Tibial nerve (tissue), 4 donors: ENCODE measurements around the gene E2F6. TPM values are rescaled to one million over a fixed set of nuclear protein-coding genes. Genes with fewer than 3 reads are reported as not detected.

Experiments
- DNase-seq, 2 donors: peaks; one replicate each; pipeline ENCODE4 v3.0.0-alpha.2; 2019; ENCODE audit warnings: low spot score in 2 of 2
- H3K27ac ChIP-seq, 4 donors: fragments of 200-600 bp; sonication (generic) in 3 of 4; one replicate each; pipeline ENCODE4 v1.5.1; 2017 to 2019; ENCODE audit warnings: mild to moderate bottlenecking in 1 of 4
- H3K27me3 ChIP-seq, 2 donors: fragments of 200-600 bp; sonication (generic) in 1 of 2; one replicate each; pipeline versions ENCODE4 v1.5.1 to v1.6.0; 2017 to 2019
- H3K36me3 ChIP-seq, 3 donors: fragments of 200-600 bp; sonication (generic); one replicate each; pipeline ENCODE4 v1.5.1; 2018 to 2019
- H3K4me1 ChIP-seq, 4 donors: fragments of 200-600 bp; sonication (generic) in 3 of 4; one replicate each; pipeline ENCODE4 v1.5.1; 2017 to 2019
- H3K4me3 ChIP-seq, 4 donors: fragments of 200-600 bp; sonication (generic) in 3 of 4; one replicate each; pipeline ENCODE4 v1.5.1; 2017 to 2019; ENCODE audit warnings: mild to moderate bottlenecking in 1 of 4, moderate library complexity in 1 of 4
- H3K9me3 ChIP-seq, 4 donors: fragments of 200-600 bp; sonication (generic) in 3 of 4; one replicate each; pipeline ENCODE4 v1.5.1; 2017 to 2019
- CTCF ChIP-seq, 5 experiments: fragments of 200-600 bp in 3 of 5; fragments of 450-650 bp in 2 of 5; sonication (generic) in 3 of 5; IDR thresholded peaks; one replicate each; pipeline ENCODE4 v1.5.1; 2016 to 2019; ENCODE audit warnings: antibody characterized with exemption in 5 of 5, mild to moderate bottlenecking in 3 of 5, moderate library complexity in 2 of 5
- EP300 ChIP-seq, 2 donors: sonication (generic); formaldehyde crosslinking; IDR thresholded peaks; one replicate each; pipeline ENCODE4 v1.6.1; 2017; ENCODE audit warnings: antibody characterized with exemption in 2 of 2, mild to moderate bottlenecking in 1 of 2
- POLR2A ChIP-seq, 2 donors: fragments of 450-650 bp; IDR thresholded peaks; one replicate each; pipeline ENCODE4 v1.6.1; 2017; ENCODE audit warnings: antibody characterized with exemption in 2 of 2, mild to moderate bottlenecking in 2 of 2, moderate library complexity in 2 of 2
- WGBS, 2 donors: methylation state at CpG; one replicate each; pipeline ENCODE4 v1.1.5; 2018; 5-methylcytosine and 5-hydroxymethylcytosine counted together
- total RNA-seq, 4 donors: library from RNA; depleted of rRNA; stranded (reverse); fragments of >200 nt; gene quantifications; one replicate each; pipeline ENCODE4 v1.1.0, GENCODE V29; 2016

Gene E2F6
- total RNA-seq, 4 donors from 2014 or later: 10.9 to 16.5 (median 13.8) TPM

DNA sequence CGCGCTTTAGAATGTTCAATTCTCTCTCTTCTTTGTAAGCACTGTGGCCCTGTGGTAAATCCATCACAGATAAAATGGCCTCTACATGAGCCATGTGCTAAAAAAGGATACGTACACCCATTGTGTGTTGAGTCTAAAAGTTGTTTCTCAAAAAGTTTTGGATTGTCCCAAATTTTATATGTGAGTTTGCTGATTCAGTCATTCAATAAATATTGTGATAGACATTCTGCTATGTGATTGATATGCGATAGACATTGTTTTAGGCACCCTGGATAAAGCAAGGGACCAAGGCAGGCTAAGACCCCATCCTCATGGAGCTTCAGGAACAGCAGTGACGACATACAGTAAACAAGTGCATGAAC is 53.5 kb downstream of the E2F6 start:
- no peak for DNase-seq
- TF ChIP-seq POLR2A (IDR thresholded peaks at IDR 0.05) (no peak), EP300 (IDR thresholded peaks at IDR 0.05) (no peak)
- WGBS, 2 donors: 84% methylated on average over 5 of the region's 5 CpGs
- H3K27ac ChIP-seq: no peak overlapping the region
- H3K4me3 ChIP-seq: no peak overlapping the region
- H3K4me1 ChIP-seq: peaks cover 0 to 11% (median 2%) of the 10 kb centered on the region in 4 donors
- no peaks in the 10 kb centered on the region for H3K27me3 ChIP-seq
- no peaks in the 10 kb centered on the region for H3K36me3 ChIP-seq
- no peaks in the 10 kb centered on the region for H3K9me3 ChIP-seq

- Histone ChIP-seq H3K27me3 (no peaks in the 10 kb centered on the region), H3K9me3 (no peaks in the 10 kb centered on the region), H3K4me3 (peak overlapping the region in 2 of 4 donors; percentile 20 to 37), H3K36me3 (no peaks in the 10 kb centered on the region), H3K4me1 (peaks cover 0 to 17% (median 5%) of the 10 kb centered on the region in 4 donors), H3K27ac (no peak overlapping the region)
- 36 to 37% methylated on average over 11 of the region's 11 CpGs for WGBS, 2 donors
- TF ChIP-seq POLR2A (IDR thresholded peaks at IDR 0.05) (no peak), EP300 (IDR thresholded peaks at IDR 0.05) (no peak), CTCF (IDR thresholded peaks at IDR 0.05) (peak; percentile 73 to 86 (median 79))
- DNase-seq: peak in 1 of 2 donors; percentile 62
Measured at GRCh38 chr2:11411768-11412448, 54.1 kb downstream of the E2F6 start.

DNA sequence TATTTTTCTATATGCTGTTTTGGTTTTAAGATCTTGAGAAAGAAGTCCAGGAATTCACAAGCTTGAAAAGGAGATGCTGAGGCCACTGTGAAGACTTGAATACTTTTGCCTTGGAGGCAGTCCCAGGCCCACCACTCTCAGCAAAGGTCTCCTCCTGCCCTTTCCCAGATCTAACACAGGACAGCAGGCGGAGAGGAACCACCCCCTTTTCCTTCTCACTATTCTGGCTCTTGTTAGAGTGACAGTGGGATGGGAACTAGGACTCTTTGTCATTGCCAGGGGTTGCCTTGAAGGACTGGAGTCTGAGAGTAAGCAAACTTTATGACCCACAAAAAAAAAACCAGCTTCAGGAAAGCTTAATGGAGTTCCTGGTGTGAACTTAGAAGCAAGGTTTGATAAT is 54.7 kb downstream of the E2F6 start:
- H3K27me3 ChIP-seq: no peaks in the 10 kb centered on the region
- H3K9me3 ChIP-seq: no peaks in the 10 kb centered on the region
- DNase-seq: no peak
- WGBS, 2 donors: 87 to 91% methylated on average over 1 of the region's 1 CpG
- H3K4me1 ChIP-seq: peaks cover 0 to 23% (median 8%) of the 10 kb centered on the region in 4 donors
- H3K4me3 ChIP-seq: no peak overlapping the region
- H3K27ac ChIP-seq: no peak overlapping the region
- TF ChIP-seq EP300 (IDR thresholded peaks at IDR 0.05): no peak
- no peak for TF ChIP-seq POLR2A (IDR thresholded peaks at IDR 0.05)
- TF ChIP-seq CTCF (IDR thresholded peaks at IDR 0.05): no peak
- H3K36me3 ChIP-seq: no peaks in the 10 kb centered on the region

DNA sequence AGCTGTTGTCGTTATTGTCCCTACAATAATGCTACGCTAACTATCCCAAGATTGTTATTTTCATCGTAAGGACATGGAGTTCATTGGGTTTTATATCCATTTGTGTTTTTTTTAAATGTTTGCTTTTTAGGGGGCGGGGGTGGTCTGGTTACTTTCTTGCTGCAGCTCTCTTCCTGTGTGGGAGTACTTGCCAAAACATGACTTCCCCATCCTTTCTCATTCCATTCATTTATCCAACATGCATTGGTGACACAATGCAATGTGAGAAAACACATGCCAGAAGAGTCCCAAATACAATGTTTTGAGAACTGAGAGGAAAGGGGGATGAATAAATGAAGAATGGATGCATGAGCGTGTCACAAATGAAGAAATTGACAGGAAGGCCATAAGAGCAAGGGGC is 55.9 kb downstream of the E2F6 start:
- H3K9me3 ChIP-seq: no peaks in the 10 kb centered on the region
- TF ChIP-seq EP300 (IDR thresholded peaks at IDR 0.05) (no peak), POLR2A (IDR thresholded peaks at IDR 0.05) (no peak), CTCF (IDR thresholded peaks at IDR 0.05) (no peak)
- 84 to 92% methylated on average over 5 of the region's 5 CpGs for WGBS, 2 donors

GRCh38 chr2:11409572-11409959 is 56.4 kb downstream of the E2F6 start:
- no peak for TF ChIP-seq CTCF (IDR thresholded peaks at IDR 0.05)
- TF ChIP-seq POLR2A (IDR thresholded peaks at IDR 0.05): no peak
- TF ChIP-seq EP300 (IDR thresholded peaks at IDR 0.05): no peak
- no peak overlapping the region for H3K4me3 ChIP-seq
- no peaks in the 10 kb centered on the region for H3K27me3 ChIP-seq
- H3K36me3 ChIP-seq: no peaks in the 10 kb centered on the region
- 100% methylated on average over 1 of the region's 1 CpG for WGBS, 2 donors
- no peak overlapping the region for H3K27ac ChIP-seq
- H3K9me3 ChIP-seq: no peaks in the 10 kb centered on the region
- peaks cover 0 to 29% (median 9%) of the 10 kb centered on the region in 4 donors for H3K4me1 ChIP-seq
- DNase-seq: no peak

More for the DNA sequence above, 55.9 kb downstream of the E2F6 start:
- no peaks in the 10 kb centered on the region for H3K36me3 ChIP-seq
- peaks cover 0 to 27% (median 9%) of the 10 kb centered on the region in 4 donors for H3K4me1 ChIP-seq
- no peak for DNase-seq
- H3K27me3 ChIP-seq: no peaks in the 10 kb centered on the region
- no peak overlapping the region for H3K27ac ChIP-seq
- no peak overlapping the region for H3K4me3 ChIP-seq
